CD4-positive, alpha-beta T cell treated with Interleukin-15 for 4 hours (primary cell): ENCODE results near the gene CPLX1.

Experiments
- DNase-seq: peaks from one replicate; pipeline ENCODE4 v3.0.0-alpha.2; 2020; ENCODE audit warnings: low spot score

Gene CPLX1

GRCh38 chr4:832536-832935 lies 6.6 kb upstream of the CPLX1 start:
- no peak for DNase-seq

- no peak for DNase-seq
These were observed 6.2 kb upstream of the CPLX1 start for GRCh38 chr4:832108-832507.

- DNase-seq: no peak
These were observed 5.5 kb upstream of the CPLX1 start for GRCh38 chr4:831483-831805.

- no peak for DNase-seq
These were observed 4.9 kb upstream of the CPLX1 start for GRCh38 chr4:830601-831482.

- DNase-seq: no peak
These were observed 4.1 kb upstream of the CPLX1 start for GRCh38 chr4:829761-830600.

GRCh38 chr4:829291-829690 lies 3.4 kb upstream of the CPLX1 start:
- DNase-seq: no peak

- DNase-seq: no peak
These were observed 2.8 kb upstream of the CPLX1 start for GRCh38 chr4:828641-829271.

- DNase-seq: no peak
These were observed 1.5 kb upstream of the CPLX1 start for GRCh38 chr4:827209-828081.

GRCh38 chr4:826508-827208 lies 729 bp upstream of the CPLX1 start:
- no peak for DNase-seq

- DNase-seq: peak; percentile 23
These were observed 612 bp downstream of the CPLX1 start for GRCh38 chr4:825063-825970.

GRCh38 chr4:824461-825062 lies 1.4 kb downstream of the CPLX1 start:
- DNase-seq: no peak

GRCh38 chr4:823761-824460 lies 2.0 kb downstream of the CPLX1 start:
- DNase-seq: no peak

GRCh38 chr4:823176-823760 lies 2.7 kb downstream of the CPLX1 start:
- no peak for DNase-seq

GRCh38 chr4:822361-823175 lies 3.4 kb downstream of the CPLX1 start:
- DNase-seq: no peak

- DNase-seq: no peak
These were observed 4.3 kb downstream of the CPLX1 start for GRCh38 chr4:821631-822030.

GRCh38 chr4:821181-821591 lies 4.7 kb downstream of the CPLX1 start:
- no peak for DNase-seq

- DNase-seq: no peak
These were observed 5.4 kb downstream of the CPLX1 start for GRCh38 chr4:820230-821172.
